Activated CD4-positive, alpha-beta memory T cell treated with anti-CD3 and anti-CD28 coated beads, Interleukin-2, amount 10 ng/mL, durations not matched to agents 7 days and 5 days (primary cell): ENCODE measurements around the gene SIL1. TPM values are rescaled to one million over a fixed set of nuclear protein-coding genes. Genes with fewer than 3 reads are reported as not detected.

Source experiments
- CTCF ChIA-PET: fragments of 350-600 bp; sonication (Branson Sonifier 250); formaldehyde crosslinking; loops from one replicate; lab custom pipeline; 2021; ENCODE audit warnings: antibody characterized with exemption, inconsistent platforms; lab: Charles Lee
- POLR2A ChIA-PET: fragments of 350-600 bp; sonication (Branson Sonifier 250); formaldehyde crosslinking; loops from one replicate; lab custom pipeline; 2021; ENCODE audit warnings: antibody characterized with exemption; lab: Charles Lee
- DNase-seq: peaks from one replicate; pipeline ENCODE4 v3.0.0-alpha.2; 2020
- H3K27ac Mint-ChIP-seq: one replicate; pipeline ENCODE4 v1.8.0; 2021; ENCODE audit warnings: mild to moderate bottlenecking, mixed read lengths
- H3K27me3 Mint-ChIP-seq: one replicate; pipeline ENCODE4 v1.8.0; 2021; ENCODE audit warnings: mixed read lengths
- H3K36me3 Mint-ChIP-seq: one replicate; pipeline ENCODE4 v1.8.0; 2021; ENCODE audit warnings: low read depth, mixed read lengths
- H3K4me1 Mint-ChIP-seq: one replicate; pipeline ENCODE4 v1.8.0; 2021; ENCODE audit warnings: mixed read lengths
- H3K4me3 Mint-ChIP-seq: one replicate; pipeline ENCODE4 v1.8.0; 2021; ENCODE audit warnings: mild to moderate bottlenecking, mixed read lengths
- H3K9me3 Mint-ChIP-seq: one replicate; pipeline ENCODE4 v1.8.0; 2021; ENCODE audit warnings: mixed read lengths
- total RNA-seq, 2 experiments: library from RNA; stranded (reverse); gene quantifications; one replicate each; pipeline ENCODE4 v1.2.3, GENCODE V29; 2021

Gene SIL1
- total RNA-seq, 2 experiments from 2014 or later = 23.1 to 39.7 TPM

- CTCF ChIA-PET = interaction anchor here (0.7 kb wide), 1 partner anchor 269 kb away, joined by 4 read pairs; no protein-coding TSS in a partner anchor
- no peak overlapping the region for H3K27ac Mint-ChIP-seq
- H3K36me3 Mint-ChIP-seq = no peaks in the 10 kb centered on the region
Observed at GRCh38 chr5:139140591-139141071, 57.5 kb downstream of the SIL1 start.

GRCh38 chr5:139138809-139139208, 59.4 kb downstream of the SIL1 start:
- Mint-ChIP-seq H3K4me1 (no peaks in the 10 kb centered on the region), H3K9me3 (no peaks in the 10 kb centered on the region), H3K27me3 (no peaks in the 10 kb centered on the region), H3K36me3 (no peaks in the 10 kb centered on the region), H3K4me3 (no peak overlapping the region), H3K27ac (no peak overlapping the region)
- DNase-seq = no peak
- POLR2A ChIA-PET = no interaction called here
- CTCF ChIA-PET = interaction anchor here (1.2 kb wide), 1 partner anchor 8 kb away, joined by 4 read pairs; no protein-coding TSS in a partner anchor

More at GRCh38 chr5:139140591-139141071, 57.5 kb downstream of the SIL1 start:
- no peaks in the 10 kb centered on the region for H3K27me3 Mint-ChIP-seq
- no peaks in the 10 kb centered on the region for H3K9me3 Mint-ChIP-seq
- H3K4me1 Mint-ChIP-seq = peaks cover 6% of the 10 kb centered on the region
- no peak for DNase-seq
- no peak overlapping the region for H3K4me3 Mint-ChIP-seq
- POLR2A ChIA-PET = interaction anchor here (0.6 kb wide), 1 partner anchor 582 kb away, joined by 3 read pairs; no protein-coding TSS in a partner anchor

- no peaks in the 10 kb centered on the region for H3K9me3 Mint-ChIP-seq
- no peaks in the 10 kb centered on the region for H3K36me3 Mint-ChIP-seq
- no peak overlapping the region for H3K4me3 Mint-ChIP-seq
- POLR2A ChIA-PET = no interaction called here
- no peak overlapping the region for H3K27ac Mint-ChIP-seq
- no peaks in the 10 kb centered on the region for H3K4me1 Mint-ChIP-seq
- CTCF ChIA-PET = interaction anchor here (0.6 to 1.2 kb wide), 2 partner anchors 9 to 382 kb away, joined by 3 to 4 read pairs; no protein-coding TSS in a partner anchor
- no peak for DNase-seq
- H3K27me3 Mint-ChIP-seq = no peaks in the 10 kb centered on the region
Observed at GRCh38 chr5:139138109-139138508, 60.1 kb downstream of the SIL1 start.

GRCh38 chr5:139137697-139138096, 60.5 kb downstream of the SIL1 start:
- H3K27me3 Mint-ChIP-seq = no peaks in the 10 kb centered on the region
- POLR2A ChIA-PET = no interaction called here

GRCh38 chr5:139134906-139135305, 63.3 kb downstream of the SIL1 start:
- H3K27me3 Mint-ChIP-seq = no peaks in the 10 kb centered on the region
- no peaks in the 10 kb centered on the region for H3K9me3 Mint-ChIP-seq
- CTCF ChIA-PET = interaction anchor here (1.1 kb wide), 1 partner anchor 309 kb away, joined by 4 read pairs; no protein-coding TSS in a partner anchor

More at GRCh38 chr5:139137697-139138096, 60.5 kb downstream of the SIL1 start:
- CTCF ChIA-PET = interaction anchor here (0.6 to 1.2 kb wide), 2 partner anchors 9 to 382 kb away, joined by 3 to 4 read pairs; no protein-coding TSS in a partner anchor
- H3K9me3 Mint-ChIP-seq = no peaks in the 10 kb centered on the region
- no peak for DNase-seq
- H3K4me3 Mint-ChIP-seq = no peak overlapping the region
- H3K27ac Mint-ChIP-seq = no peak overlapping the region
- H3K36me3 Mint-ChIP-seq = no peaks in the 10 kb centered on the region
- no peaks in the 10 kb centered on the region for H3K4me1 Mint-ChIP-seq

GRCh38 chr5:139133282-139133681, 64.9 kb downstream of the SIL1 start:
- no peak overlapping the region for H3K4me3 Mint-ChIP-seq
- H3K36me3 Mint-ChIP-seq = no peaks in the 10 kb centered on the region
- H3K27me3 Mint-ChIP-seq = no peaks in the 10 kb centered on the region
- H3K4me1 Mint-ChIP-seq = no peaks in the 10 kb centered on the region
- no peaks in the 10 kb centered on the region for H3K9me3 Mint-ChIP-seq
- CTCF ChIA-PET = no interaction called here
- no peak overlapping the region for H3K27ac Mint-ChIP-seq
- POLR2A ChIA-PET = no interaction called here
- no peak for DNase-seq

More at GRCh38 chr5:139134906-139135305, 63.3 kb downstream of the SIL1 start:
- DNase-seq = no peak
- no peaks in the 10 kb centered on the region for H3K36me3 Mint-ChIP-seq
- H3K4me3 Mint-ChIP-seq = no peak overlapping the region
- POLR2A ChIA-PET = interaction anchor here (1.4 kb wide), 1 partner anchor 15 kb away, joined by 4 read pairs; no protein-coding TSS in a partner anchor
- no peaks in the 10 kb centered on the region for H3K4me1 Mint-ChIP-seq
- no peak overlapping the region for H3K27ac Mint-ChIP-seq

- ChIA-PET CTCF (no interaction called here), POLR2A (no interaction called here)
- Mint-ChIP-seq H3K36me3 (no peaks in the 10 kb centered on the region), H3K27me3 (no peaks in the 10 kb centered on the region), H3K4me3 (no peak overlapping the region), H3K4me1 (no peaks in the 10 kb centered on the region), H3K27ac (no peak overlapping the region), H3K9me3 (no peaks in the 10 kb centered on the region)
- no peak for DNase-seq
Observed at GRCh38 chr5:139132515-139132914, 65.7 kb downstream of the SIL1 start.

- CTCF ChIA-PET = no interaction called here
- Mint-ChIP-seq H3K36me3 (no peaks in the 10 kb centered on the region), H3K27ac (no peak overlapping the region), H3K4me3 (no peak overlapping the region), H3K4me1 (no peaks in the 10 kb centered on the region), H3K9me3 (no peaks in the 10 kb centered on the region), H3K27me3 (no peaks in the 10 kb centered on the region)
- POLR2A ChIA-PET = no interaction called here
- no peak for DNase-seq
Observed at GRCh38 chr5:139131921-139132432, 66.2 kb downstream of the SIL1 start.

- CTCF ChIA-PET = no interaction called here
Observed at GRCh38 chr5:139131465-139131864, 66.7 kb downstream of the SIL1 start.

GRCh38 chr5:139131062-139131461, 67.1 kb downstream of the SIL1 start:
- H3K27me3 Mint-ChIP-seq = no peaks in the 10 kb centered on the region
- DNase-seq = no peak
- H3K4me3 Mint-ChIP-seq = no peak overlapping the region
- no peak overlapping the region for H3K27ac Mint-ChIP-seq
- H3K36me3 Mint-ChIP-seq = no peaks in the 10 kb centered on the region
- H3K4me1 Mint-ChIP-seq = no peaks in the 10 kb centered on the region
- ChIA-PET CTCF (no interaction called here), POLR2A (no interaction called here)
- H3K9me3 Mint-ChIP-seq = no peaks in the 10 kb centered on the region

More at GRCh38 chr5:139131465-139131864, 66.7 kb downstream of the SIL1 start:
- POLR2A ChIA-PET = no interaction called here
- DNase-seq = no peak
- Mint-ChIP-seq H3K36me3 (no peaks in the 10 kb centered on the region), H3K4me1 (no peaks in the 10 kb centered on the region), H3K27me3 (no peaks in the 10 kb centered on the region), H3K27ac (no peak overlapping the region), H3K4me3 (no peak overlapping the region), H3K9me3 (no peaks in the 10 kb centered on the region)

- H3K9me3 Mint-ChIP-seq = no peaks in the 10 kb centered on the region
- no peak overlapping the region for H3K27ac Mint-ChIP-seq
- POLR2A ChIA-PET = interaction anchor here (0.6 kb wide), 1 partner anchor 119 kb away, joined by 3 read pairs; no protein-coding TSS in a partner anchor
- no peaks in the 10 kb centered on the region for H3K4me1 Mint-ChIP-seq
- H3K27me3 Mint-ChIP-seq = no peaks in the 10 kb centered on the region
- DNase-seq = no peak
- no peak overlapping the region for H3K4me3 Mint-ChIP-seq
- H3K36me3 Mint-ChIP-seq = no peaks in the 10 kb centered on the region
- CTCF ChIA-PET = no interaction called here
Observed at GRCh38 chr5:139130214-139130613, 68.0 kb downstream of the SIL1 start.

GRCh38 chr5:139126711-139127111, 71.5 kb downstream of the SIL1 start:
- Mint-ChIP-seq H3K4me1 (no peaks in the 10 kb centered on the region), H3K4me3 (no peak overlapping the region), H3K27ac (no peak overlapping the region), H3K9me3 (no peaks in the 10 kb centered on the region), H3K27me3 (no peaks in the 10 kb centered on the region), H3K36me3 (no peaks in the 10 kb centered on the region)
- ChIA-PET CTCF (interaction anchor here (0.6 kb wide), 1 partner anchor 471 kb away, joined by 4 read pairs; no protein-coding TSS in a partner anchor), POLR2A (no interaction called here)
- no peak for DNase-seq

GRCh38 chr5:139125991-139126390, 72.2 kb downstream of the SIL1 start:
- no peak overlapping the region for H3K27ac Mint-ChIP-seq
- H3K9me3 Mint-ChIP-seq = no peaks in the 10 kb centered on the region
- H3K4me3 Mint-ChIP-seq = no peak overlapping the region
- CTCF ChIA-PET = no interaction called here
- POLR2A ChIA-PET = interaction anchor here (1.2 kb wide), 1 partner anchor 47 kb away, joined by 3 read pairs; no protein-coding TSS in a partner anchor
- H3K4me1 Mint-ChIP-seq = no peaks in the 10 kb centered on the region
- no peaks in the 10 kb centered on the region for H3K36me3 Mint-ChIP-seq
- no peaks in the 10 kb centered on the region for H3K27me3 Mint-ChIP-seq
- DNase-seq = no peak
